NCI-H2196 (cell line): ENCODE results near the gene BMF.
A peak's percentile ranks its signal among the peaks of the same experiment; 100 is the strongest.
"Not testable (repeated sequence)": the region's sequence is repeated elsewhere in the genome, so short reads cannot be mapped to it uniquely, and the experiment has no call there.

Source experiments
- DNase-seq: peaks from one replicate; lab custom pipeline; 2025; ENCODE audit not compliant: unreplicated experiment; lab: John Stamatoyannopoulos, UW

BMF gene, protein sequence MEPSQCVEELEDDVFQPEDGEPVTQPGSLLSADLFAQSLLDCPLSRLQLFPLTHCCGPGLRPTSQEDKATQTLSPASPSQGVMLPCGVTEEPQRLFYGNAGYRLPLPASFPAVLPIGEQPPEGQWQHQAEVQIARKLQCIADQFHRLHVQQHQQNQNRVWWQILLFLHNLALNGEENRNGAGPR

DNA sequence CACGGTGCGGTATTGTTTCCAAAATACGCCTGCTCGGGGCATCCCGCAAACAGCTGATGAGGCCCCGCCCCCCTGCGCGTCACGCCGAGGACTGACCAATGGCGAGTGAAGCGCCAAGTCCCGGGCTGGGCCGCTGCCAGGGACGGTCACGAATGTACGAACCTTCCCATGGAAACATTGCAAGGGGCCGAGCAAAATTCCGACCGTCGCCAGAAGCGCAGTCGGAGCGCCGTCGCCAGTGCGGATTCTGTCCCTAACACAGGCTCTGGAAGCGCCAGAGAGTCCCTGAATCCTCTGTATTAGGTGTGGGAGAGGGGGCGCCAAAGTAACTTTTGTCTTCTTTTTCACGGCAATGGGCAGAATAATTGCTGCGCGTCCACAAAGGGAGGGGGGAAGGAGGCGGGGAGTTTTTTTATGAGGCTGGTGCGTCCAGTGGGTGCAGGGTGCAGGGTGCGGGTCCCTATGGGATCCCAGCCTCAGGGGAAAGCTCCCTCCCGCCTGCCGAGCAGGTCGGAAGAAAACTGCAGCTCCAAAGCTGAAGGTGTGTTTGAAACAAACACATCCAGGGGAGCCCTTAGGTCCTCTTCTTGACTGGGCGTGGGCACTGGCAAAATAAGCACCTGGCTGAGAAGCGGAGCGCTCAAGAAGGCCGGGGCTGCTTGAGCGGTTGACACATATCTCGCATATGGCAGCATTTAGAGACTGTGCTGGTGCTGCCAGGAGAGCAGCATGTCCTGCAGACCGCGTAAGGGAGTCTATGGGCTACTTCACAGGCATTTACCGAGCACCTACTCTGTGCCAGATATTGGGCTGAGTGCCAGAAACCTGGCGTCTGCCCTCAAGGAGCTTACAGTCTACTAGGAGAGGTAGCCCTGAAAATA is at the start of gene BMF:
Gene BMF, minus strand, starts transcription at position 25 of the 881 bp plus-strand sequence. CDS start 2,793 bp downstream, outside the sequence.
- DNase-seq: peak; percentile 93

- no peak for DNase-seq
Observed at GRCh38 chr15:40157778-40158447, 49.2 kb upstream of the BMF start.

DNA sequence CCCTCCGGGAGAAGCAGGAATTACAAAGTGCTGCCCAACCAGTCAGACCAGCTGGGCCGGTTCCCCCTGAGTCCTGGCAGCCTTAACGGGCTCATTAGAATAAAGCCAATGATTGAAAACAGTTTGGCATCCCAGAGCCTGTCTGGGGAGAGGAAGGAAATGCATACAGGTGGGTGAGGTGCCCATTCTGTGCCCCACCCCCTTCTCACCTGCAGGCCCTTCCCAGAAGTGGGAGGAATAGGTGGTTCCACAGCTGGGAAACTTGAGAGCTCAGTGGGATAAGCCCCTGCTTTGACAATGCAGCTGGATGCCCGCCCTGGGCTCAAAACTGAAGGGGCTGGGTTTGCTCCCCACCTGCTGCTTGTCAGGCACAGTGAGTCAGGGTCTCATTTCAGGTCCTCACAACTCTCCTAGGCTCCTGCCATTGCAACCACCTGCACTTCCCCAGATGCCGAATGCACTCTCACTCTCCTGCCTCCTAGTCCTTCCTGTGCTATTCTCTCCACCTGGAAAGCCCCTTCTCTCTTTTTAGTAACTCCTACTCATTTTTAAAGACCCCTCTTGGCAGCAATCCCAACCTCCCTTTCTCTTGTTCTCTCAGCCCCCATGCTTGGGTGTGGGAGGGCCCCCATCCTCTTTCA is 46.7 kb upstream of the BMF start:
- DNase-seq: peak; percentile 54

GRCh38 chr15:40154821-40155220 is 46.1 kb upstream of the BMF start:
- DNase-seq: not testable (repeated sequence)

DNA sequence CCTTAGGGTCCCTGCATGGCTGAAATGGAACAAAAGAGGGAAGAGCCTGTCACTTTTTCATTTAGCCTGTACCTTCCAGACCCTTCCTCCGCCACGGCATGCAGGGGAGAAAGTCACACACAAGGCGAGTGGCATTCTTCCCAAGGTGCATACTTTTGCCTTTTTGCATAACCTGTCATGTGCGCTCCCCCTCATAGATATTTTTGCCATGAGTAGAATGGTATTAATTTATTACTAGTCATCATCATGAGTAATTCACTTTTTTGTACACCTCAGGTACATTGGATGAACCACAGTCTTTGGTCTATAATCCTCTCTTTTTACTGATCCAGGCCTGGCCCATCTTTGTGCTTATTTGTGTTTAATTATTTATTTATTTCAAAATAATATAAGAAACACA is 43.3 kb upstream of the BMF start:
- no peak for DNase-seq

DNA sequence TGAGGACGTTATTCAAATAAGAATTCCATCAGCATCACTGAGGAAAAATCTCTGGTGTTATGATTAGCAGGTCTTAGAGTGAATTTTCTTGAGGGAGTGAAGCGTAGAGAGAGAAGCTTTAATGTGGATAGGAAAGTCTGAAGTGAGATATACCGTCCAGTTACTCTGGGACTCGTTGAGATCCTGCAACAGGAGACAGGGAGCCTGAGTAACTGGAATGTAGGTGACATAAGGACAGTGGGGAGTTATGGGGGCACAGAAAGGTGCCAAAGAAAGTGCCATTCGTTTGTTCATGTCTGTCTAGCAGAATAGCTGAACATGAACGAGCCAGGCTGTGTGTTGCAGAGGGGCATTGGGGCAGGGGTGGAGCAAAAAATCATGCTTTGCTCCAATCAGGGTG is 42.8 kb upstream of the BMF start:
- DNase-seq: no peak

GRCh38 chr15:40150163-40150925 is 41.7 kb upstream of the BMF start:
- peak; percentile 52 for DNase-seq

DNA sequence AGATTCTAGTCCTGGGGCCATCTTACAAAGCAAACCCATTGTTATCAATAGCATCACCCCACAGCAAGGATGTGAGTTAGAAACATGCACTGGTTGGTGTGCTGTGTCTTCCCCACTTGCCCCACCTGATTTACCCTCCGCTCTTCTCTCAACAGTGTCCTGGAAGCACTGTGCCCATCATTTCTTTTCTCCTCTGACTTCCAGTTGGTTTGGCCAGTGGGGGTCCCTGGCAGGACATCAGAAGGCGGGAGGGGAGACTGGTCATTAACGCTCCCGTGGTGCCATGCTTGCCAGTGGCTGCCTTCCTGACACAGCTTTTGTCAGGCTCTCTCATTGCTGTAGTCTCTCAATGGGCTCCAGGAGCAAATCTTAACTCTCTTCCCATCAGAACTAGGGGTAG is 40.7 kb upstream of the BMF start:
- no peak for DNase-seq

GRCh38 chr15:40146037-40146436 is 37.4 kb upstream of the BMF start:
- no peak for DNase-seq

- no peak for DNase-seq
Observed at GRCh38 chr15:40142428-40142827, 33.7 kb upstream of the BMF start.

- DNase-seq: not testable (repeated sequence)
Observed at GRCh38 chr15:40138201-40138570, 29.5 kb upstream of the BMF start.

DNA sequence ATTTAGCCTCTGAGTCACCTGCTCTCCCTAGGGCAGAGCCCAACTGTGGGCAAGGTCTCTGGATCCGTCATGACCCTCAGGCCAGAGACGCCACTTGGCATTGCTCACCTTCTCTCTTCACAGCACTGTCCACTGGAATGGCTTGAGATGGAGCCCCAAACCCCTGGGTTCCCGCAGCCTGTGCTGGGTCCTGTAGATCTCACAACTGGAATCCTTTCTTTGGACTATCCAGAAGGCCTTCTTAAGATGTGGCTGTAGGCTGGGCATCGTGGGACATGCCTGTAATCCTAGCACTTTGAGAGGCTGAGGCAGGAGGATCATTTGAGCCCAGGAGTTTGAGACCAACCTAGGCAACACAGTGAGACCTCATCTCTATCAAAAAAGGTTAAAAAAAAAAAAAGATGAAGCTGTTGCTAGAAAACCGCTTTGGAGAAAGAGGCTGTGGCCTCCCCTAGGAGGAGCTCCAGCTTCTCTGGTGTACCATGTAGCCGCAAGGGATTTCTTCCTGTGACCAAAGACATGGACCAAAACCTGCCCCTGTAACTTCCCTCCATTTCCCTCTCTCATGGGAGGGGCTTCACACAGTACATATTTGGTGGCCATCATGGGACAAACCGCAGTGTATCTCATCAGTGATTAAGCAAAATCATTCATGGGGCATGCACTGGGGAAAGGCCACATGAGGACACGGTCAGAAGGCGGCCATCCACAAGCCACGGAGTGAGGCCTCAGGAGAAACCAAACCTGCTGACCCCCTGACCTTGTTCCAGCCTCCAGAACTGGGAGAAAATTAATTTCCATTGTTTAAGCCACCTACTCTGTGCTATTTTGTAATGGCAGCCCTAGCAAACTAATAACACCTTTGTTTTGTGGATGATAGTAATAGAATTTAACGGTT is 28.9 kb upstream of the BMF start:
- no peak for DNase-seq

DNA sequence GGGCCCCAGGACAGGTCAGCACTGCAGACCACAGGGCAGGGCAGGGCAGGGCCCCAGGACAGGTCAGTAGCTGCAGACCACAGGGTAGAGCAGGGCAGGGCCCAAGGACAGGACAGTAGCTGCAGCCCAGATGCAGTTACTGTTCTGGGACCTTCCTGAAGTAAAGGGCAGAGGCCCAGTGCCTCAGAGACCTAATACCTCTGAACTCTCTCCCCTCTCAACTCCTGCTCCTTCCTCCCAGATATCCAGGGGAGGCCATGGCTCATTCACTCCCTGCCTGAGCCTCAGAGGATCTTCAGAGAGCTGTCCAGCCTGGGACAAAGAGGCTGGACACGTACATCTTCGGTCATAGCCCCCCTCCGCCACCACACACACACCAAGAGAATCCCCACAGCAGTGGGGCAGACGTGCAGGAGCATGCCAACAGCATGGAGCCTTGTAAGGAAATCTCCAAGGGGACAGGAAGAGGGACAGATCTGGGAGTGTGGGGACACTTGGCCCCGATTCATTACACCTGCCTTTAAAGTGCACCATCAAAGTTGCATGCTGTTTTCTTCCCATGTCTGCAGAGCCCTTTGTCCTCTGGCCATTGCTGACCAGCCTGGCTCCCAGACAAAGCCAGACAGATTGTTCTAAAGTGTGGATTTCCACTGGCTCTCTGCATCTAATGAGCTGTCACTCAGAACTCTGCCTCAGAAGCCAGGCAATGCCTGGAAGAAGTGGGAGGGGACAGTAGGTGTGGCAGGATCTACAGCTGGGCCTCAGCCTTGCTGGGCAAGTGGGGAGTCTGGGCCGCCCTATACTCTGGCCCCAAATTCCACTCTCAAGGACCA is 28.0 kb upstream of the BMF start:
- no peak for DNase-seq

GRCh38 chr15:40135846-40136450 is 27.3 kb upstream of the BMF start:
- DNase-seq: not testable (repeated sequence)

DNA sequence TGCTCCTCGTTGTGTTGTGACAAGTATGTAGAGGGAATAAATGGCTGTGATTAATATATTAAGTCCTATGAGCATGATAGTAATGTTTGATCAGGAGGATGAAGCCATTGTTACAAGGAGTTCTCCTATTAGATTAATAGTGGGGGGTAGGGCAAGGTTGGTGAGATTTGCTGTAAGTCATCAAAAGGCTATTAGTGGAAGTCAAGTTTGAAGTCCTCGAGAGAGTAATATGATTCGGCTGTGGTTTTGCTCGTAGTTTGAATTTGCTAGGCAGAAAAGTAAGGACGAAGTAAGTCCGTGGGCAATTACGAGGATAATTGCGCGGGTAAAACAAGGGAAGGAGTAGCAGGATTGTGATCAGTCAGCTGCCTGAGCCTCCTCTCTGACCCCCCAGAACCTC is 26.2 kb upstream of the BMF start:
- DNase-seq: no peak

GRCh38 chr15:40133544-40133943 is 24.9 kb upstream of the BMF start:
- DNase-seq: no peak

DNA sequence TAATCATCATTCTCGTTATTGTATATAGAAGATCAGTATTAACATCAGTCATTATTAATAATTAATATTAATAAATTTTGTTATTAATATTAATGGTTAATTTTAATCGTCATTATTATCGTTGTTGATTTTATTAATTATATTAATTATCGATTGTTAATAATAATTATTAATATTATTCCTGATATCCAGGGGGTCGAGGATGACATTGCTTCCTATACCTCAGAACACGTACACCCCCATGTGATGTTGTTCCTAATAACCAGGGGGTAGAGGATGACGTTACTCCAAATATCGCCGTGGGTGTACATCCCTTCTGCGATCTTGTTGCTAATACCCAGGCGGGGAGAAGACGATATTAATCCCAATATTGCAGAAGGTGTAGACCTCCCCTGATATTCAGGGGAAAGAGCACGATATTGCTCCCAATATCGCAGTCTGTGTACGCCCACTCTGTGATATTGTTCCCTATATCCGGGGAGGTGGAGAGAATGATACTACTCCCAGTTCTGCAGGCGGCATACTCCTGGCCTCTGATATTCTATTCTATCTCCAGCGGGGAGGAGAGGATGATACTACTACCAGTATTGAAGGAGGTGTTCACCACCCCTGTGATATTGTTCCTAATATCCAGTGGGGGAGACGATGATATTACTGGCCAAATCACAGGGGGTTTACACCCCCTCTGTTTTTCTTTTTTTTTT is 22.3 kb upstream of the BMF start:
- DNase-seq: no peak

DNA sequence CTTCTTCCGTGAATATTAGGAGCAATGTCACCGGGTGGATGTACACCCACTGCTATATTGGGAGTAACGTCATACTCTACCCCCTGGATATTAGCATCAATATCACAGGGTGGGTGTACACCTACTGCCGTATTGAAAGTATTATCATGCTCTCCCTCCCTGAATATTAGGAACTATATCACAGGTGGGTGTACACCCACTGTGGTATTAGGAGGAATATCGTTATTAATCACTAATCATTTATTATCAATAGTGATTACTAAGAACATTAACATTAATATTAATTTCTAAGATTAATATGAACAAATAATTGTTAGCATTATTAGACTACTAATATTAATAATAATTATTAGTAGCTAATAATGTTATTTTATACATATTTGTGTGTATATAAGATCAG is 21.4 kb upstream of the BMF start:
- no peak for DNase-seq
